ENCODE data around the gene EXO1. TPM values are rescaled to one million over a fixed set of nuclear protein-coding genes. Genes with fewer than 3 reads are reported as not detected.
A peak's percentile ranks its signal among the peaks of the same experiment; 100 is the strongest.

Gene EXO1
- total RNA-seq, 2 donors from 2014 or later: not detected

DNA sequence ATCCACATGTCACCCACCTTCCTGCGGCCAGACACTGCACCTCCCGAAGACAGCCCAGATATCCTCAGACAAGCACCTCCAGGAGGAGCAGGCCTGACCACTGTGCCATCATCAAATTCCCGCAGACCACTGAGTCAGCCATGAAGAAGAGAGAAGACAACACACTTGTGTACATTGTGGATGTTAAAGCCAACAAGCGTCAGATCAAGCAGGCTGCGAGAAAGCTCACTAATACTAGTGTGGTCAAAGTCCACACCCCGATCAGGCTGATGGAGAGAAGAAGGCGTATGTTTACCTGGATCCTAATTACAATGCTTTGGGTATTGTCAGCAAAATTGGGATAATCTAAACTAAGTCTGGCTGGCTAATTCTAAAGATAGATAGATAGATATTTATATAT, 68.2 kb downstream of the EXO1 start:
- Histone ChIP-seq H3K4me1 (no peaks in the 10 kb centered on the region), H3K36me3 (replicated peaks in 1 of 2; ENCODE audit: insufficient read depth in 1 of 2, low read depth in 2 of 2) (no peaks in the 10 kb centered on the region), H3K4me3 (no peak overlapping the region), H3K9me3 (no peaks in the 10 kb centered on the region), H3K27ac (no peak overlapping the region), H3K27me3 (no peaks in the 10 kb centered on the region)
- DNase-seq (no peak), ATAC-seq (no peak)
- intact Hi-C loops (cut with DNase I): no loop called here
- no peak for TF ChIP-seq POLR2A (IDR thresholded peaks at IDR 0.05)
- TF ChIP-seq, protein P1, sequence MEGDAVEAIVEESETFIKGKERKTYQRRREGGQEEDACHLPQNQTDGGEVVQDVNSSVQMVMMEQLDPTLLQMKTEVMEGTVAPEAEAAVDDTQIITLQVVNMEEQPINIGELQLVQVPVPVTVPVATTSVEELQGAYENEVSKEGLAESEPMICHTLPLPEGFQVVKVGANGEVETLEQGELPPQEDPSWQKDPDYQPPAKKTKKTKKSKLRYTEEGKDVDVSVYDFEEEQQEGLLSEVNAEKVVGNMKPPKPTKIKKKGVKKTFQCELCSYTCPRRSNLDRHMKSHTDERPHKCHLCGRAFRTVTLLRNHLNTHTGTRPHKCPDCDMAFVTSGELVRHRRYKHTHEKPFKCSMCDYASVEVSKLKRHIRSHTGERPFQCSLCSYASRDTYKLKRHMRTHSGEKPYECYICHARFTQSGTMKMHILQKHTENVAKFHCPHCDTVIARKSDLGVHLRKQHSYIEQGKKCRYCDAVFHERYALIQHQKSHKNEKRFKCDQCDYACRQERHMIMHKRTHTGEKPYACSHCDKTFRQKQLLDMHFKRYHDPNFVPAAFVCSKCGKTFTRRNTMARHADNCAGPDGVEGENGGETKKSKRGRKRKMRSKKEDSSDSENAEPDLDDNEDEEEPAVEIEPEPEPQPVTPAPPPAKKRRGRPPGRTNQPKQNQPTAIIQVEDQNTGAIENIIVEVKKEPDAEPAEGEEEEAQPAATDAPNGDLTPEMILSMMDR (IDR thresholded peaks at IDR 0.05): no peak
- 57 to 61% methylated on average over 7 of the region's 7 CpGs for whole genome bisulfite sequencing, 2 donors

DNA sequence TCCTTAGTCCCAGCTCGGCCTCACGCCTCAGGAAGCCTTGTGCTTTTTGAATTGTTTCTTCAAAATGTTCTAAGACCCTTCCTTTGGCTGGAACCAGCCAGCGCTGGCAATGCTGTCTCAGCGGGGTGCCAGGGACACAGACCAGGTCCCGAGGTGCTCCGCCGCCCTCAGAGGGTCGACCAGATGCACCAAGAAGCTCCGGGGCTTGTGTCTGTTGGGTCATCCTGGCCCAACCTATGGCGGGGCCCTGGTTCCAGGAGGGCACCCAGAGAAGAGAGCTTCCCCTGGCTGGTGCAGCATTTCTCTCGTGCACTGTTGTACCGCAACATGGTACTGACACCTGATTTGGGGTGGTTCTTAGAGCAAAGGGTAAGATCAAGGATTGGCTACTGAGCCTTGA, 69.5 kb downstream of the EXO1 start:
- Histone ChIP-seq H3K4me1 (no peaks in the 10 kb centered on the region), H3K4me3 (no peak overlapping the region), H3K36me3 (replicated peaks in 1 of 2; ENCODE audit: insufficient read depth in 1 of 2, low read depth in 2 of 2) (no peaks in the 10 kb centered on the region), H3K27me3 (no peaks in the 10 kb centered on the region), H3K27ac (no peak overlapping the region), H3K9me3 (no peaks in the 10 kb centered on the region)
- TF ChIP-seq POLR2A (IDR thresholded peaks at IDR 0.05): no peak
- TF ChIP-seq, protein P1 (IDR thresholded peaks at IDR 0.05): no peak
- ATAC-seq (no peak), DNase-seq (no peak)
- intact Hi-C loops (cut with DNase I): no loop called here
- WGBS, 2 donors: 73 to 92% methylated on average over 9 to 12 of the region's 12 CpGs

DNA sequence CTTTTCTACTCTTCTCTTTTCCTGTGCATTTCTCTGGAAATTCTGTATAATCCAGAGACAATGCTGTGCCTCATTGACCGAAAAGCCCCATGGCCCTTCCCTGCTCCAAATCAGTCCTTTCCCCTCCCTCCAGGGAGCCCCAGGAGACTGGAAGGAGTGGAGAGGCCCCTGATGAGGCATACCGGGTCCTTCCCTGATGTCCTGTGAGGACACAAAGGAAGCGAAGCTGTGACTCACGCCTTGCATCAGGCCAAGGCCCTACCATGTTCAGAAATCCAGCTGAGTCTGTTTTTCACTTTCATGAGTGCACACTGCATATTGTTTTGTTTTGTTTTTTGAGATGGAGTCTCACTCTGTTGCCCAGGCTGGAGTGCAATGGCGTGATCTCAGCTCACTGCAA, 70.9 kb downstream of the EXO1 start:
- H3K4me1 ChIP-seq: no peaks in the 10 kb centered on the region
- H3K4me3 ChIP-seq: no peak overlapping the region
- H3K27ac ChIP-seq: no peak overlapping the region
- TF ChIP-seq, protein P1 (IDR thresholded peaks at IDR 0.05): no peak
- no peak for TF ChIP-seq POLR2A (IDR thresholded peaks at IDR 0.05)
- DNase-seq (peak in 1 of 4 donors; percentile 25), ATAC-seq (no peak)
- H3K36me3 ChIP-seq (replicated peaks in 1 of 2; ENCODE audit: insufficient read depth in 1 of 2, low read depth in 2 of 2): no peaks in the 10 kb centered on the region
- WGBS, 2 donors: 72 to 80% methylated on average over 5 of the region's 5 CpGs
- H3K9me3 ChIP-seq: no peaks in the 10 kb centered on the region
- intact Hi-C loops (cut with DNase I): no loop called here
- H3K27me3 ChIP-seq: no peaks in the 10 kb centered on the region

DNA sequence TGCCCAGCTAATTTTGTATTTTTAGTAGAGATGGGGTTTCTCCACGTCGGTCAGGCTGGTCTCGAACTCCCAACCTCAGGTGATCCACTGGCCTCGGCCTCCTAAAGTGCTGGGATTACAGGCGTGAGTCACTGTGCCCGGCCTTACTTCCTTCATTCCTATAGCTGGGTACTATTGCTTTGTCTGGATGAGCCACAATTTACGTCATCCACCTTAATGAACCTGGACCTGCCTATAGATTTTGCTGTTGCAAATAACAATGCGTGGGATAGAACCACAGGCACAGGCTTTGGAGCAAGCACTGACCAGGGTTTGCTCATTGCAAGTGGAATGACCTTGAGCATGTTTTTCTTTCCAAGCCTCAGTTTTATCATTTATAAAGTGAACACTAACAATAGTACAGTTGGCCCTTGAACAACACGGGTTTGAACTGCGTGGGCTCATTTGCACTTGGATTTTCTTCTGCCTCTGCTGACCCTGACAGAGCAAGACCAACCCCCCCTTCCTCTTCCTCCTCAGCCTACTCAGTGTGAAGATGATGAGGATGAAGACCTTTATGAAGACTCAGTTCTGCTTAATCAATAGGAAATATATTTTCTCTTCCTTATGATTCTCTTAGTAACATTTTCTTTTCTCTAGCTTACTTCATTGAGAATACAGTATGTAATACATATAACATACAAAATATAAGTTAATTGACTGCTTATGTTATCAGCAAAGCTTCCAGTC, 76.2 kb downstream of the EXO1 start:
- 60 to 66% methylated on average over 9 to 10 of the region's 10 CpGs for WGBS, 2 donors
- Histone ChIP-seq H3K27me3 (no peaks in the 10 kb centered on the region), H3K27ac (no peak overlapping the region), H3K36me3 (replicated peaks in 1 of 2; ENCODE audit: insufficient read depth in 1 of 2, low read depth in 2 of 2) (no peaks in the 10 kb centered on the region), H3K9me3 (no peaks in the 10 kb centered on the region), H3K4me3 (no peak overlapping the region), H3K4me1 (no peaks in the 10 kb centered on the region)
- ATAC-seq: no peak
- intact Hi-C loops (cut with DNase I): no loop called here
- TF ChIP-seq, protein P1 (IDR thresholded peaks at IDR 0.05): no peak
- no peak for TF ChIP-seq POLR2A (IDR thresholded peaks at IDR 0.05)
- DNase-seq: no peak

GRCh38 chr1:241926141-241926540, 78.1 kb downstream of the EXO1 start:
- H3K4me1 ChIP-seq: no peaks in the 10 kb centered on the region
- H3K36me3 ChIP-seq (replicated peaks in 1 of 2; ENCODE audit: insufficient read depth in 1 of 2, low read depth in 2 of 2): no peaks in the 10 kb centered on the region
- H3K9me3 ChIP-seq: no peaks in the 10 kb centered on the region
- intact Hi-C loops (cut with DNase I): no loop called here
- DNase-seq: no peak
- no peaks in the 10 kb centered on the region for H3K27me3 ChIP-seq
- no peak for TF ChIP-seq POLR2A (IDR thresholded peaks at IDR 0.05)
- TF ChIP-seq, protein P1 (IDR thresholded peaks at IDR 0.05): no peak
- ATAC-seq: no peak
- 75 to 92% methylated on average over 5 of the region's 5 CpGs for WGBS, 2 donors
- no peak overlapping the region for H3K4me3 ChIP-seq
- H3K27ac ChIP-seq: no peak overlapping the region
